GM18511 (cell line): ENCODE measurements around the gene MS4A15.
"Not testable (repeated sequence)": the region's sequence is repeated elsewhere in the genome, so short reads cannot be mapped to it uniquely, and the experiment has no call there.

Experiments
- ATAC-seq: cut with Tn5 transposase; IDR thresholded peaks from one replicate; pipeline ENCODE4 v1.9.1; 2021; ENCODE audit warnings: mild to moderate bottlenecking, moderate library complexity; ENCODE audit not compliant: unreplicated experiment

The MS4A15 gene

GRCh38 chr11:60756307-60757032 is at the start of gene MS4A15:
TSS of gene MS4A15 (plus strand) at chr11:60756867. CDS start at chr11:60763734, 6,867 bp downstream.
- peak; percentile 57 for ATAC-seq

- ATAC-seq = no peak
These were observed 49.7 kb upstream of the MS4A15 start for GRCh38 chr11:60706931-60707330.

GRCh38 chr11:60710482-60710881 is 46.2 kb upstream of the MS4A15 start:
- ATAC-seq = no peak

- ATAC-seq = no peak
These were observed 45.4 kb upstream of the MS4A15 start for GRCh38 chr11:60711276-60711675.

- ATAC-seq = not testable (repeated sequence)
These were observed 43.2 kb upstream of the MS4A15 start for GRCh38 chr11:60713423-60713822.

- no peak for ATAC-seq
These were observed 38.7 kb upstream of the MS4A15 start for GRCh38 chr11:60717956-60718355.

GRCh38 chr11:60718524-60719316 is 37.9 kb upstream of the MS4A15 start:
- ATAC-seq = no peak

GRCh38 chr11:60719391-60719790 is 37.3 kb upstream of the MS4A15 start:
- ATAC-seq = no peak

GRCh38 chr11:60720460-60720859 is 36.2 kb upstream of the MS4A15 start:
- no peak for ATAC-seq

- no peak for ATAC-seq
These were observed 32.2 kb upstream of the MS4A15 start, which contains the start of gene MS4A18 for GRCh38 chr11:60724420-60724819. TSS of gene MS4A18 (plus strand) at chr11:60724720.

GRCh38 chr11:60725592-60725991 is 31.1 kb upstream of the MS4A15 start:
- ATAC-seq = no peak

- ATAC-seq = no peak
These were observed 25.1 kb upstream of the MS4A15 start for GRCh38 chr11:60731586-60731985.

- ATAC-seq = no peak
These were observed 22.4 kb upstream of the MS4A15 start for GRCh38 chr11:60734279-60734678.

GRCh38 chr11:60739114-60739513 is 17.6 kb upstream of the MS4A15 start:
- no peak for ATAC-seq

GRCh38 chr11:60740573-60740972 is 16.1 kb upstream of the MS4A15 start:
- ATAC-seq = no peak

GRCh38 chr11:60741421-60741820 is 15.2 kb upstream of the MS4A15 start:
- ATAC-seq = no peak

- no peak for ATAC-seq
These were observed 13.6 kb upstream of the MS4A15 start for GRCh38 chr11:60743058-60743457.

- ATAC-seq = no peak
These were observed 12.6 kb upstream of the MS4A15 start for GRCh38 chr11:60744114-60744513.

- no peak for ATAC-seq
These were observed 9.3 kb upstream of the MS4A15 start for GRCh38 chr11:60747359-60747873.

- no peak for ATAC-seq
These were observed 8.4 kb upstream of the MS4A15 start for GRCh38 chr11:60748225-60748624.

GRCh38 chr11:60748821-60749220 is 7.8 kb upstream of the MS4A15 start:
- no peak for ATAC-seq

- no peak for ATAC-seq
These were observed 5.8 kb upstream of the MS4A15 start for GRCh38 chr11:60750911-60751310.
